ENCODE data around the gene CEACAM7.
"Not testable (repeated sequence)": the region's sequence is repeated elsewhere in the genome, so short reads cannot be mapped to it uniquely, and the experiment has no call there.

Gene CEACAM7

GRCh38 chr19:41699968-41700323 is 11.9 kb upstream of the CEACAM7 start:
- DNase-seq, result peak; percentile 32

- peak; percentile 29 for DNase-seq
Measured at GRCh38 chr19:41699231-41699967, 11.3 kb upstream of the CEACAM7 start.

- no peak for DNase-seq
Measured at GRCh38 chr19:41698746-41699230, 10.7 kb upstream of the CEACAM7 start.

GRCh38 chr19:41697198-41697855 is 9.3 kb upstream of the CEACAM7 start:
- peak; percentile 29 for DNase-seq

- peak; percentile 68 for DNase-seq
Measured at GRCh38 chr19:41696402-41697197, 8.5 kb upstream of the CEACAM7 start.

- no peak for DNase-seq
Measured at GRCh38 chr19:41695745-41696144, 7.7 kb upstream of the CEACAM7 start.

GRCh38 chr19:41694831-41695635 is 7.0 kb upstream of the CEACAM7 start:
- peak; percentile 32 for DNase-seq

- no peak for DNase-seq
Measured at GRCh38 chr19:41694196-41694595, 6.1 kb upstream of the CEACAM7 start.

- DNase-seq, result peak; percentile 71
Measured at GRCh38 chr19:41691268-41691970, 3.3 kb upstream of the CEACAM7 start.

GRCh38 chr19:41690801-41691065 is 2.7 kb upstream of the CEACAM7 start:
- DNase-seq, result peak; percentile 25

GRCh38 chr19:41689993-41690800 is 2.1 kb upstream of the CEACAM7 start:
- peak; percentile 35 for DNase-seq

GRCh38 chr19:41688687-41689086 is 617 bp upstream of the CEACAM7 start:
- DNase-seq, result no peak

GRCh38 chr19:41687419-41687818 is 651 bp downstream of the CEACAM7 start:
- no peak for DNase-seq

GRCh38 chr19:41682437-41682836 is 5.6 kb downstream of the CEACAM7 start:
- DNase-seq, result peak; percentile 42

GRCh38 chr19:41671486-41671885 is 16.6 kb downstream of the CEACAM7 start:
- no peak for DNase-seq

- DNase-seq, result no peak
Measured at GRCh38 chr19:41670755-41671154, 17.3 kb downstream of the CEACAM7 start.

- no peak for DNase-seq
Measured at GRCh38 chr19:41668315-41668714, 19.8 kb downstream of the CEACAM7 start.

GRCh38 chr19:41666075-41666474 is 22.0 kb downstream of the CEACAM7 start:
- no peak for DNase-seq

GRCh38 chr19:41657157-41657556 is 30.9 kb downstream of the CEACAM7 start:
- DNase-seq, result no peak

- DNase-seq, result not testable (repeated sequence)
Measured at GRCh38 chr19:41656756-41657155, 31.3 kb downstream of the CEACAM7 start.

GRCh38 chr19:41652250-41652649 is 35.8 kb downstream of the CEACAM7 start:
- no peak for DNase-seq

Data from islet precursor cell (in vitro differentiated cells).